Fibroblast of the aortic adventitia (primary cell): ENCODE results near the gene CTSE. TPM values are rescaled to one million over a fixed set of nuclear protein-coding genes. Genes with fewer than 3 reads are reported as not detected.

Experiments
- DNase-seq: peaks from one replicate; pipeline ENCODE4 v3.0.0-alpha.2; 2010; ENCODE audit warnings: low read depth
- H3K4me3 ChIP-seq: 2 replicates; pipeline ENCODE4 v1.5.1; 2011; ENCODE audit warnings: low read depth, mild to moderate bottlenecking, control low read depth, low read length, moderate library complexity
- total RNA-seq: library from RNA; depleted of rRNA; stranded (reverse); fragments of >200 nt; gene quantifications from 2 replicates; pipeline ENCODE4 v1.2.3, GENCODE V29; 2012; ENCODE audit warnings: low replicate concordance
- TF ChIP-seq, protein P1 (sequence below): IDR thresholded peaks from 2 replicates; pipeline ENCODE4 v1.5.1; 2011; ENCODE audit warnings: mild to moderate bottlenecking, low read length, control low read depth, inconsistent platforms; ENCODE audit not compliant: insufficient read depth

Gene CTSE
- total RNA-seq, 1 donor: not detected

- TF ChIP-seq, protein P1, sequence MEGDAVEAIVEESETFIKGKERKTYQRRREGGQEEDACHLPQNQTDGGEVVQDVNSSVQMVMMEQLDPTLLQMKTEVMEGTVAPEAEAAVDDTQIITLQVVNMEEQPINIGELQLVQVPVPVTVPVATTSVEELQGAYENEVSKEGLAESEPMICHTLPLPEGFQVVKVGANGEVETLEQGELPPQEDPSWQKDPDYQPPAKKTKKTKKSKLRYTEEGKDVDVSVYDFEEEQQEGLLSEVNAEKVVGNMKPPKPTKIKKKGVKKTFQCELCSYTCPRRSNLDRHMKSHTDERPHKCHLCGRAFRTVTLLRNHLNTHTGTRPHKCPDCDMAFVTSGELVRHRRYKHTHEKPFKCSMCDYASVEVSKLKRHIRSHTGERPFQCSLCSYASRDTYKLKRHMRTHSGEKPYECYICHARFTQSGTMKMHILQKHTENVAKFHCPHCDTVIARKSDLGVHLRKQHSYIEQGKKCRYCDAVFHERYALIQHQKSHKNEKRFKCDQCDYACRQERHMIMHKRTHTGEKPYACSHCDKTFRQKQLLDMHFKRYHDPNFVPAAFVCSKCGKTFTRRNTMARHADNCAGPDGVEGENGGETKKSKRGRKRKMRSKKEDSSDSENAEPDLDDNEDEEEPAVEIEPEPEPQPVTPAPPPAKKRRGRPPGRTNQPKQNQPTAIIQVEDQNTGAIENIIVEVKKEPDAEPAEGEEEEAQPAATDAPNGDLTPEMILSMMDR: no peak
- no peak overlapping the region for H3K4me3 ChIP-seq
- DNase-seq: no peak
These were observed 47.7 kb downstream of the CTSE start for GRCh38 chr1:205976036-205976435.

GRCh38 chr1:205975387-205975998 is 48.2 kb downstream of the CTSE start:
- no peak for DNase-seq
- TF ChIP-seq, protein P1: no peak
- H3K4me3 ChIP-seq: no peak overlapping the region

DNA sequence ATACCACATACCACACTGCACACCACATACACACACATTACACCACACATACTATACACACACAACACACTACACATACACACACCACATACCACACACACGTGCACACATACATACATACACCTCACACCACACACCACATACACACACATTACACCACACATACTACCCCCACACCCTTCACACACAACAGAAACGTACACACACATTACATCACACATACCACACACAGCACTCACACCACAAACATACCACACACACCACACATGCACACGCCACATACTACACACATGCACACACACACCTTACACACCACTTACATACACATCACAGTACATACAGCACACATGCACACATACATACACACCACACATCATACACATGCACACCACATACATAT is 49.0 kb downstream of the CTSE start:
- TF ChIP-seq, protein P1: no peak
- no peak for DNase-seq

DNA sequence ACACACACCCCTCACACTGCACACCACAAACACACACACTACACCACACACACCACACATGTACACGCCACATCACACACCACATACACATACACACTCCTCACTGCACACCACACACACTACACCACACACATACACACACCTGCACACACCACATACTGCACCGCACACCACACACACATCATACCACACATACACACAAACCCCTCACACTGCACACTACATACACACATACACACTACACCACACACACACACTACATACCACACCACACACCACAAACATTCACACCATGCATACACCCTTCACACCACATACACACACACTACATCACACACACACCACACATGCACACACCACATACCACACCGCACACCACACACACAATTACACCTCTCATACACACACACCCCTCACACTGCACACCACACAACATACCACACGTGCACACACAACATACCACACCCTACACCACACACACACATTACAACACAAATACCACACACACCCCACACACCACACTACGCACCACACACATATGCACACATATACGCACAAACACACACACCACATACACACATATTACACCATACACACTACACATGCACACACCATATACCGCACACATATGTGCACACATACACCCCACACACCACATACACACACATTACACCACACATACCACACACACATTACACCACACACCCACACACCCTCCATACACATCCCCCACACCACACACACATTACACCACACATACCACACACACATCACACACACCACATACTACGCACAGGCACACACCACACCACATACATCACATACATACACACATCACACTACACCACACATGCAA is 50.1 kb downstream of the CTSE start:
- TF ChIP-seq, protein P1: no peak
- no peak for DNase-seq
- H3K4me3 ChIP-seq: no peak overlapping the region

More for the DNA sequence above, 49.0 kb downstream of the CTSE start:
- no peak overlapping the region for H3K4me3 ChIP-seq

DNA sequence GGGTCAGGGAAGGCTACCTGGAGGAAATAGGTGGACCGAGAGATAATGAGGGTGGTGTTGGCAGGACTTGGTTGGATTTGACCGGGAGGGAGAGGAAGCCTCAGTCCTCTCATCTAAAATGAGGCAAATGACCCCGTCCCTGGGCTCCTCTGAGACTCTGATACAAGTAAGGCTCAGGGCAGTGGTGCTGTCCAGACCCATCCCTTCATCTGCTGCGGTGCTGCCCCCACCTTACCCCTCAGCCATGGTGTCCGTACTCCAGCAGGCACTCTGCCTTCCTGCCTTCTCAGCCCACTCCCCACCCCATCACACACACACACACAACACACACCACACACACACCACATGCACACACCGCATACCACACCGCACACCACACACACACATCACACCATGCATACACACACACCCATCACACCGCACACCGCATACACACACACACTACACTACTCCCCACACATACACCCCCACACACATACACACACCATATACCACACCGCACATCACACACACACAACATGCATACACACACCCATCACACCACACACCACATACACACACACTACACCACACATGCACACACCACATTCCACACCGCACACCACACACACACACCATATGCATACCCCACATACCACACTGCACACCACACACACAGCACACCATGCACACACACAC is 51.1 kb downstream of the CTSE start:
- DNase-seq: no peak
- no peak overlapping the region for H3K4me3 ChIP-seq
- TF ChIP-seq, protein P1: no peak

DNA sequence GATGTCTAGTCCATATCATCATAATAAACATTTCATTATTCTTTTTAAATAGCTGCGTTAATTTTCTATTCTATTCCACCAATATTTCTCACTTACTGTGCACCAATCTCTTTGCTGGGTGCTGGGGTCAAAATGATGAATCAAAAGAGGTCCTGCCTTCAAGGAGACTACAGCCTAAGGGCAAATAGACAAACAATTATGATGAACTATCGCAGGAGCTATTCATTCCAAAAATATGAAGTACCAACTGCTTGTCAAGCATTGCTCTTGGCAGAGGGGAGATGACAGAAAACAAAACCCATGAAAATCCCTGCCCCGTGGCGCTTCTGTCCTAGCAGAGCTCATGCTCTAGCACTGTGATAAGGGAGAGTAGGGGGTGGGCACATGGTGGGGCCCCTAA is 51.6 kb downstream of the CTSE start:
- no peak overlapping the region for H3K4me3 ChIP-seq
- TF ChIP-seq, protein P1: no peak
- DNase-seq: no peak
